GM18519 (cell line): ENCODE measurements around the gene HMGB3.
"Not testable (repeated sequence)": the region's sequence is repeated elsewhere in the genome, so short reads cannot be mapped to it uniquely, and the experiment has no call there.

ENCODE experiments used
- ATAC-seq: cut with Tn5 transposase; IDR thresholded peaks from one replicate; pipeline ENCODE4 v1.9.1; 2021; ENCODE audit warnings: mild to moderate bottlenecking, moderate library complexity; ENCODE audit not compliant: unreplicated experiment, low FRiP score

The HMGB3 gene

GRCh38 chrX:150975655-150976390 is 7.3 kb upstream of the HMGB3 start:
- no peak for ATAC-seq

DNA sequence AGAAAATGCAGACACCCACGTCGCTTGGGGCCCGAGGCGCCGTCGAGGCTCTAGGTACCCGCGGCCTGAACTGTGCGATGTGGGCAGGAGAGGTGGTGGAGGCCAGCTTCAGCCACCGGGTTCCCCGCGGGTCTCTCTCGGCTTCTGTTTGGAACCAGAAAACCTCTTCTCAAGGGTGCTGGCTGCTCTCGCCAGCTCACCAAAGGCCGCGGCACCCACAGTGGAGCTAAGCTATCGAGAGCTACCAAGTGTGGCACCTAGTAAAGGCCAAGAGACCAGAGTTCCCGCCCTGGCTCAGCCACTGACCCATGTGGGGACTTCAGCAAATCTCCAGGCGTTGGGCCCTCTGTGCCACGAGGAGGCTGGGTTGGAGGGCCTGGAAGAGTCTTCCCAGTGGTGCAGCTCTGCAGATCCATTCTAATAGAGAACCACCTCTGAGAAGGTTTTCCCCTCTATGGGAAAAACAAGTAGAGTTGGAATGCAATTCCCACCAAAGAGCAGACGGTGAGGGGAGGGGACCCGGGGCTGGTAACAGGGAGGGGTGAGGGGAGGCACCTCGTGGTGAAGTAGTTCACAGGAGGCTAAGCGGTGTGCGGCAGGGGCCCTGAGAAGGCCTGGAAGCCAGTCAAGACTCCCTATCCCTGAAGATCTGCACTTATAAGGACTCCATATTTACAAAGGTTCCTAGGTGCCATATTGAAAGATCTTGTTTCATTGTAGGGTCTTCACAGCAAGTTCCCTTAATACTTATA is 5.5 kb upstream of the HMGB3 start:
- no peak for ATAC-seq

- no peak for ATAC-seq
Observed at GRCh38 chrX:150980186-150980585, 2.9 kb upstream of the HMGB3 start.

GRCh38 chrX:150980711-150981110 is 2.4 kb upstream of the HMGB3 start:
- ATAC-seq: no peak

GRCh38 chrX:150982235-150982787 is 824 bp upstream of the HMGB3 start:
- no peak for ATAC-seq

- ATAC-seq: no peak
Observed at GRCh38 chrX:150983521-150984168, 510 bp downstream of the HMGB3 start.

DNA sequence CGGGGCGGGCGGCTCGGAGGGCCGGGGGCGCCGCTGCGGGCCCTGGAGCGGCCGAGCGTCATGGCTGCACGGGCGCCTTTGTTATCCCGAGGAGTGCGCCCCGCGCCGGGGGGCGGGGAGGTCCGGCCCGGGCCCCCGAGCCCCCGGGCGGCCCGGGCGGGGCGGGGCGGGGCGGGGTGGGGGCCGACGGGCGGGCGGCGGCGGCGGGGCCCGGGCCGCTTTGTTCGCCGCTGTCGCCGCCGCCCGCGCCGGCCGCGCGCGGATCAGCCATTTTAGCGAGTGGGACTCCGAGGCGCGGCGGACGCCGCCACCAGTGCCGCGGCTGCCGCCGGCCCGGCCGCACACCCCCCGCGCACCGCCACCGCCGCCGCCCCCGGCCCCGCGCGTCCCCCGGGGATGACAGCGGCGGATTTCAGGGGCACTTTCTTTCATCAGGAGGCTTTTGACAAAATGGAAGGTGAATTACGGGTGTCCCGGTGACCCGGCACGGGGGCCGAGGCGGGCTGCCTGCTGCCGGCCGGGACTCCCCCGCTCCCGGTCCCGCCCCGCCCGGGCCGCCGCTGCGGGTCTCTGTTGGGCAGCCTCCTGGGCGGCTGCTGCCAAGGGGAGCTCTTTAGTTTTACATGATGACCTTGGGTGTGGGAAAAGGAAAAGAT is 1.2 kb downstream of the HMGB3 start:
- ATAC-seq: no peak

GRCh38 chrX:150987687-150988086 is 4.6 kb downstream of the HMGB3 start:
- not testable (repeated sequence) for ATAC-seq

- no peak for ATAC-seq
Observed at GRCh38 chrX:150989420-150989819, 6.3 kb downstream of the HMGB3 start.

- ATAC-seq: no peak
Observed at GRCh38 chrX:150990910-150991309, 7.8 kb downstream of the HMGB3 start.

GRCh38 chrX:151000861-151001331 is 17.8 kb downstream of the HMGB3 start:
- ATAC-seq: no peak

DNA sequence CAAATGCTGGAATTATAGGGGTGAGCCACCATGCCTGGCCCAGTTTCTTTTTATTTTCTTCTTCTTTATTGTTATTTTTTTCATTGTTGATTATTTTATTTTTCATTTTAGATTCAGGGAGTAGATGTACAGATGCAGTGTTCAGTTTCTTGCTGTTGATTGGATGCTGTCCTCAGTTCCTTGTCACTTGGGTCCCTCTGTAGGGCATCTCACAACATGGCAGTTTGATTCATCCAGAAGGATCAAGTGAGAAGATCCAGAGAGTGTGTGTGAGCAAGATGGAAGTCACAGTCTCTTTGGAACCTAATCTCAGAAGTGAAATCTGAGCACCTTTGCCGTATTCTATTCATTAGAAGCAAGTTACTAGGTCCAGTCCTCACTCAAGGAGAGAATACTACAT is 20.9 kb downstream of the HMGB3 start:
- ATAC-seq: no peak

DNA sequence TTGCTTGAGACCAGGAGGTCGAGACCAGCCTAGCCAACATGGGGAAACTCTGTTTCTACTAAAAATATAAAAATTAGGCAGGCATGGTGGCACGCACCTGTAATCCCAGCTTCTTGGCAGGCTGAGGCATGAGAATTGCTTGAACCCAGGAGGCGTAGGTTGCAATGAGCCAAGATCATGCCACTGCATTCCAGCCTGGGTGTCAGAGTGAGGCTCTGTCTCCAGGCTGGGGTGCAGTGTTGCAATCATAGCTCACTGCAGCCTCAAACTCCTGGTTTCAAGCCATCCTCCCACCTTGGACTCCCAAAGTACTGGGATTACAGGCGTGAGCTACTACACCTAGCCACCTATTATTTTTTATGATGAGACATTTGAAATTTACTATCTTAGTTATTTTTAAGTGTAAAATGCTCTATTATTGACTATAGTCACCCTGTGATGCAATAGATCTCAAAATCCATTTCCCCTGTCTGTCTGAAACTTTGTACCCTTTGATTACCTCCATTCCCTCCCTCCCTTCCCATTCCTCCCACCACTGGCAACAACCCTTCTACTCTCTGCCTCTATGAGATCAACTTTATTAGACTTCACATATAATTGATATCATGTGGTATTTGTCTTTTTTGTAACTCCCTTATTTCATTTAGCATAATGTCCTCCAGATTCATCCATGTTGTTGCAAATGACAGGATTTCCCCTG is 23.4 kb downstream of the HMGB3 start:
- ATAC-seq: no peak

DNA sequence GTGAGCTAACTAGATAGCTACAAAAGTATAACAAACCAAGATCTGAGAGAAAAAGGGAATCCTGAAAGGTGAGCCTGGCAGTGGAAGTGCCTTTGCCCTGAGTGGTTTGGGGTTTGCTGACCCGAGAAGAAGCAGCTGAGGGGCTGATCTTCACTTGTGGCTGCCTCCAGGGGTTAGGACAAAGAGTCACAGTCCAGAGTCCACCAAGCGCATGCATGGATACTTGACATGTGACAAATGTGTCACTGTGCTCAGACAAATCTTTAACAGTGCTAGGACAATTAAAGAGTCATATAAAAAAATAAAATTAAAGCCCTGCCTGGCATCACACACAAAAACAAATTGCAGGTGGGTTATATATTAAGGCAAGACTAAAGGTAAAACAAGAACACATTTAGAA is 26.4 kb downstream of the HMGB3 start:
- no peak for ATAC-seq

GRCh38 chrX:151013164-151013743 is 30.1 kb downstream of the HMGB3 start:
- ATAC-seq: no peak

DNA sequence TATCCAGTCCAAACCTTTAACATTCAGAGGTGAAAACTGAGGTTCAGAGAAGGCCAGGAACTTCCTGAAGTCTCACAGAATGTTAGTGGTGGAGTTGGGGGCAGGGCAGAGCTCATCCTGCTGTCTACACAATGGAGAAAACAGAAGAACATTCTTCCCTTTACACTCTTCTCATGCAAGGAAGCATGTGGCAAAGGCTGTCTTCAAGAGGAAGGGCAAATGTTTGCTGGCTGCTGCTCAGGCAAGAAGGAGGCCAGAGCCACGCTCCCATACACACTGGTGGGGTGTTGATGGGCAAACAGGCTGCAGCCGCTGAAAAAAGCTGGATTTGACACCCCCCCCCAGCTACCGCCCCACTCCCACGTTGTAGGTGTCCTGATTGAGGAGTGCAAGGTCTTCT is 32.5 kb downstream of the HMGB3 start:
- ATAC-seq: no peak

DNA sequence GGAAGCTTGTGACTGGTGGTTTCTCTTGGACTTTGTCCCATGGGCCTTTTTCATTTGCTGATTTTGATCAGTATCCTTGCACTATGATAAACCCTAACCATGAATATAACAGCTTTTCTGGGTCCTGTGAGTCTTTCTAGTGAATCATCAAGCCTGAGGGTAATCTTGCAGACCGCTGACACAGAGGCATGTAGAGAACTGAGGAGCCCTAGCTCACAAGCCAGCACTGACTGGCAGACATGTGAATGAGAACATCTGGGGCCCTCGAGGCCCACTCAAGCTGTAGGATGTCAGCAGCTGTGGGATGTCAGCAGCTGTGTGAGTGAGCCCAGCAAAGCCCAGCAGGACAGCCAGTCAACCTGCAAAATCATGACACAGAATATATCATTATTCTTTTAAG is 36.7 kb downstream of the HMGB3 start:
- ATAC-seq: no peak

- no peak for ATAC-seq
Observed at GRCh38 chrX:151030845-151031244, 47.7 kb downstream of the HMGB3 start.

- no peak for ATAC-seq
Observed at GRCh38 chrX:151031391-151031975, 48.3 kb downstream of the HMGB3 start.
